ENCODE data around the gene KREMEN2. TPM values are rescaled to one million over a fixed set of nuclear protein-coding genes. Genes with fewer than 3 reads are reported as not detected.
A peak's percentile ranks its signal among the peaks of the same experiment; 100 is the strongest.

The KREMEN2 gene
- total and polyA plus RNA-seq, 2 of the 4 experiments (the other 2 are of a cell fraction), result 0.03 TPM; not detected in 1

GRCh38 chr16:2960183-2961010 is 3.7 kb upstream of the KREMEN2 start:
- Histone ChIP-seq H2AK5ac (ENCODE audit: low read depth, low read length) (no peak overlapping the region), H3K9me3 (ENCODE audit: control insufficient read depth, insufficient read depth, low read length) (no peaks in the 10 kb centered on the region; the same call in 1 of the 2 replicates), H3K4me3 (ENCODE audit: insufficient read depth, low read depth, low read length) (no peak overlapping the region), H4K20me1 (ENCODE audit: insufficient read depth, low read length) (peaks cover 15% of the 10 kb centered on the region; the same call in 1 of the 2 replicates), H2BK20ac (ENCODE audit: low read depth, low read length) (no peak overlapping the region), H3K56ac (ENCODE audit: extremely low read depth, insufficient read depth, low read length) (no peak overlapping the region), H4K5ac (ENCODE audit: low read depth, low read length) (no peak overlapping the region), H4K91ac (ENCODE audit: insufficient read depth, low read depth, low read length) (no peak overlapping the region), H3K4me2 (ENCODE audit: low read depth, low read length) (no peak overlapping the region), H3K4me1 (ENCODE audit: control insufficient read depth, insufficient read depth, low read length) (peaks cover 3% of the 10 kb centered on the region; the same call in 1 of the 2 replicates), H3K27ac (ENCODE audit: insufficient read depth, low read length) (no peak overlapping the region), H4K8ac (ENCODE audit: low read depth in 2 of 2, low read length in 2 of 2) (no peak overlapping the region), H2BK15ac (ENCODE audit: low read depth, low read length) (no peak overlapping the region), H3K9ac (ENCODE audit: low read depth, low read length) (no peak overlapping the region), H3K27me3 (ENCODE audit: control insufficient read depth, insufficient read depth, low read length) (peaks cover 58% of the 10 kb centered on the region), H3K14ac (replicated peaks; ENCODE audit: low read depth, low read length) (no peak overlapping the region), H2AK9ac (replicated peaks; ENCODE audit: low read depth, low read length, poor library complexity) (peak overlapping the region; percentile 16), H3K18ac (ENCODE audit: low read depth, low read length) (no peak overlapping the region), H3K36me3 (ENCODE audit: control insufficient read depth, insufficient read depth, low read length) (no peaks in the 10 kb centered on the region), H3K79me1 (ENCODE audit: low read depth in 1 of 2, low read length in 2 of 2) (no peaks in the 10 kb centered on the region), H3K9me1 (ENCODE audit: insufficient read depth, low read length) (no peaks in the 10 kb centered on the region), H3K4ac (ENCODE audit: low read depth, low read length) (no peak overlapping the region), H3K23ac (ENCODE audit: low read depth, low read length) (no peak overlapping the region), H2BK120ac (ENCODE audit: low read depth, low read length) (no peak overlapping the region), H2AFZ (replicated peaks; ENCODE audit: low read length, poor library complexity) (peak overlapping the region; percentile 43), H2BK5ac (ENCODE audit: low read depth, low read length, poor library complexity, severe bottlenecking) (no peak overlapping the region)
- 86% methylated on average over 9 of the region's 17 CpGs; no CpG with 5 or more reads in 1 of the 2 experiments for WGBS, 2 experiments (ENCODE audit: extremely low coverage in 2 of 2, insufficient read length in 1 of 2)
- ChIA-PET POLR2A (ENCODE audit: unreplicated experiment) (no interaction called here), CTCF (no interaction called here)
- no peak for TF ChIP-seq CHD1 (IDR thresholded peaks at IDR 0.05; ENCODE audit: low read depth, low read length)
- no peak for TF ChIP-seq MAZ (IDR thresholded peaks at IDR 0.05; ENCODE audit: borderline replicate concordance, low read depth, low read length)
- no peak for TF ChIP-seq CEBPB (IDR thresholded peaks at IDR 0.05; ENCODE audit: low read depth, low read length)
- TF ChIP-seq BHLHE40 (IDR thresholded peaks at IDR 0.05; ENCODE audit: low read depth, low read length), result no peak
- TF ChIP-seq RFX5 (IDR thresholded peaks at IDR 0.05; ENCODE audit: low read depth, low read length), result no peak
- TF ChIP-seq SMC3 (IDR thresholded peaks at IDR 0.05; ENCODE audit: low read depth, low read length), result no peak
- TF ChIP-seq MAFK (IDR thresholded peaks at IDR 0.05; ENCODE audit: low read depth, low read length), result no peak
- no peak for TF ChIP-seq POLR2A (IDR thresholded peaks at IDR 0.05; ENCODE audit: low read depth, low read length)
- no peak for TF ChIP-seq CTCF (conservative IDR thresholded peaks at IDR 0.05; ENCODE audit: low read depth, low read length)
- no peak for TF ChIP-seq RCOR1 (IDR thresholded peaks at IDR 0.05; ENCODE audit: insufficient replicate concordance, low read length)
- TF ChIP-seq FOS (IDR thresholded peaks at IDR 0.05; ENCODE audit: low read depth, low read length), result no peak
- no peak for TF ChIP-seq USF2 (IDR thresholded peaks at IDR 0.05; ENCODE audit: low read depth, low read length)
- TF ChIP-seq NFE2L2 (IDR thresholded peaks at IDR 0.05; ENCODE audit: low read depth, low read length), result no peak
- no peak for TF ChIP-seq RAD21 (IDR thresholded peaks at IDR 0.05; ENCODE audit: low read length)
- no peak for TF ChIP-seq MXI1 (IDR thresholded peaks at IDR 0.05; ENCODE audit: borderline replicate concordance, low read depth, low read length)
- DNase-seq (no peak), ATAC-seq (ENCODE audit: low read depth) (no peak)
- in situ Hi-C loops (cut with MboI; ENCODE audit: low sequenced_read_pairs) (no loop called here), intact Hi-C loops (cut with micrococcal nuclease) (no loop called here), dilution Hi-C loops (cut with HindIII; ENCODE audit: low sequenced_read_pairs, unreplicated experiment) (no loop called here)
- BruUV-seq (replicated peaks), result no TSS peak
